Measurements from ENCODE around the gene ADCK1. TPM values are rescaled to one million over a fixed set of nuclear protein-coding genes. Genes with fewer than 3 reads are reported as not detected.
A peak's percentile ranks its signal among the peaks of the same experiment; 100 is the strongest.

Gene ADCK1
- total and polyA plus RNA-seq, 2 experiments from 2014 or later = 4.7 to 6.6 TPM

DNA sequence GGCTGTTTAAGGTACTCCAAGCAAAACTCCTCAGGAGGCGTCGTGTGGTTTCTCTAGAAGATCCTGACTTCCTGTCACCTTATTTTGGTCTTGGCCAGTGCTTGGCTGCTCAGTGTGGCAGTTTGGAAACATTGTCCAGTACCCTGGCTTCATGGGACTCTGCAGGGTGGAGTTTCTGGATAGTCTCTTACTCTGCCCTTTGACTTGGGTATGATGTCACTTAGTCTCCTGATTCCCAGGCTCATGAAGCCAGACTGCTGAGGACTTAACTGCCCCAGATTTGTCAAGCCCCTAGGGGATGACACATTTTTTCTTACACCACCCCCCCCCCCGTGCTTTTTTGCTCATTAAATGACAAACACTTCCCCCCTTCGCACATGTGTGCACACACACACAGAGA is 82.7 kb downstream of the ADCK1 start:
- no peak for TF ChIP-seq EZH2phosphoT487 (IDR thresholded peaks at IDR 0.05; ENCODE audit: insufficient read depth, low read depth)
- TF ChIP-seq EZH2 (IDR thresholded peaks at IDR 0.05; ENCODE audit: insufficient read depth, poor library complexity, severe bottlenecking) = no peak
- in situ Hi-C loops (cut with MboI) = no loop called here
- H3K9me2 ChIP-seq (ENCODE audit: insufficient read depth) = no peaks in the 10 kb centered on the region
- 26 to 33% methylated on average over 4 of the region's 4 CpGs for WGBS, 2 experiments (ENCODE audit: low coverage in 1 of 2, low lambda C conversion rate in 2 of 2, missing lambda C conversion rate in 2 of 2)
- no peak overlapping the region for H3K4me3 ChIP-seq
- H4K20me1 ChIP-seq (ENCODE audit: insufficient read depth) = no peaks in the 10 kb centered on the region
- H3K27me3 ChIP-seq (replicated peaks; ENCODE audit: insufficient read depth) = no peaks in the 10 kb centered on the region
- no peaks in the 10 kb centered on the region for H3K36me3 ChIP-seq (ENCODE audit: low read depth)
- peak; percentile 67 for DNase-seq
- H3K9me3 ChIP-seq (ENCODE audit: low read depth) = no peaks in the 10 kb centered on the region
- H3K9ac ChIP-seq = no peak overlapping the region
- no peak overlapping the region for H2AFZ ChIP-seq
- H3K79me2 ChIP-seq (ENCODE audit: insufficient read depth) = no peaks in the 10 kb centered on the region
- no peaks in the 10 kb centered on the region for H3F3A ChIP-seq (ENCODE audit: insufficient read depth)
- no peak overlapping the region for H3K4me2 ChIP-seq (ENCODE audit: unreplicated experiment)
- H3K4me1 ChIP-seq (ENCODE audit: insufficient read depth) = no peaks in the 10 kb centered on the region
- no peak overlapping the region for H3K27ac ChIP-seq

DNA sequence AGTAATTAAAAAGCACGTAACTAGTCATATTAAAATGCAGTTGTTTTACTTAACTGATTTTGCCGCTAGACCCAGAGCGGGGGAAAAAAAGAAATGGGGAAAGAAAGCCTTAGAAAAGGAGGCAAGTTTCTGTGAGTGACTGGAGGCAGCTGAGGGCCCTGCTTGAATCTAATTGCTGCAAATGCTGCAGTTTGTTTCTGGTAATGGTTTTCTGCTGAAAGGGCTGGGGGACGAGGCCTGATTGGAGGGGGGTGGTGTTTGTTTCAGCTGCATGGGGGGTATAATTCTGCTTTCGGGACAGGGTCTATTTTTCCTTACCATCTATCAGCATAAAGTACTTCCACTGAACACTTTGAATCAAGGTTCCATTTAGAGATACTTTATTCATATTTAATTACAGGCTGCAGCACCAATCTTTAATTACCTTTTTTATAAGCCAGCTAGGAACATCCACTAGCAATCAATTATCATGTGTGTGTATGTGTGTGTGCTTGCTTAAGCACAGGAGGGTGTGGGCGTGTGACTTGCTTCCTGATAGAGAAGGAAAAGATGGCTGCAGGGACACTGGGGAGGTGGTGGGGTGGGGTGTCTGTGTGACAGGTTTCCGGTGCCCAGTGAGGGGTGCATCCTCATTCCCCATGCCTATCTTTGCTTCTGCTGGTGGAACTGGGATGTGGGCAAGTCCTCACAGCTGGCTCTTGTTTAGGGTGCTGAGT is 83.4 kb downstream of the ADCK1 start:
- no peaks in the 10 kb centered on the region for H3K9me3 ChIP-seq (ENCODE audit: low read depth)
- no peak overlapping the region for H3K27ac ChIP-seq
- H3K4me2 ChIP-seq (ENCODE audit: unreplicated experiment) = no peak overlapping the region
- WGBS, 2 experiments (ENCODE audit: low coverage in 1 of 2, low lambda C conversion rate in 2 of 2, missing lambda C conversion rate in 2 of 2) = 63 to 65% methylated on average over 7 of the region's 7 CpGs
- no peaks in the 10 kb centered on the region for H3F3A ChIP-seq (ENCODE audit: insufficient read depth)
- in situ Hi-C loops (cut with MboI) = no loop called here
- no peaks in the 10 kb centered on the region for H3K36me3 ChIP-seq (ENCODE audit: low read depth)
- H3K4me3 ChIP-seq = no peak overlapping the region
- TF ChIP-seq EZH2 (IDR thresholded peaks at IDR 0.05; ENCODE audit: insufficient read depth, poor library complexity, severe bottlenecking) = no peak
- no peak for TF ChIP-seq EZH2phosphoT487 (IDR thresholded peaks at IDR 0.05; ENCODE audit: insufficient read depth, low read depth)
- no peaks in the 10 kb centered on the region for H3K27me3 ChIP-seq (replicated peaks; ENCODE audit: insufficient read depth)
- H4K20me1 ChIP-seq (ENCODE audit: insufficient read depth) = no peaks in the 10 kb centered on the region
- no peak overlapping the region for H2AFZ ChIP-seq
- DNase-seq = no peak
- H3K79me2 ChIP-seq (ENCODE audit: insufficient read depth) = no peaks in the 10 kb centered on the region
- H3K4me1 ChIP-seq (ENCODE audit: insufficient read depth) = no peaks in the 10 kb centered on the region
- H3K9me2 ChIP-seq (ENCODE audit: insufficient read depth) = no peaks in the 10 kb centered on the region
- H3K9ac ChIP-seq = no peak overlapping the region

DNA sequence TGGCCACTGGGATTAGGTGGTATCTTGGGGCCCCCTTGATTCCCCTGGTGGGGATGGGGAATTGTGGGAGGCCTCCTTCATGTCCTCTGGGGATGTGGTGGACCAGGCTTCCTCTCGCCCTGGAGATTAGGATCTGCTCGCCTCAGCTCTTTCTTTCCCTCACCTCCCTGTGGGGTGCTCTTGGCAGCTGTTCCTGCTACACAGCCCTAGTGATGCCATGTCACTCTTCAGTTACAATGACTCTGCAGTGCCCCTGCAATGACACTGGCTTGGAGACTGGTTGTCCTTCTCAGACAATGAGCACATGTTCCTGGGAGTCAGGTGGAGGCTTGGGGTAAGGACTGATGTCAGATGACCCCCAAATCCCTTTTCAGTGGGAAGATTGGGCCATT is 83.9 kb downstream of the ADCK1 start:
- no peak for DNase-seq
- 79 to 92% methylated on average over 2 of the region's 2 CpGs for WGBS, 2 experiments (ENCODE audit: low coverage in 1 of 2, low lambda C conversion rate in 2 of 2, missing lambda C conversion rate in 2 of 2)
- Histone ChIP-seq H3K27me3 (replicated peaks; ENCODE audit: insufficient read depth) (no peaks in the 10 kb centered on the region), H3K4me3 (no peak overlapping the region), H3F3A (ENCODE audit: insufficient read depth) (no peaks in the 10 kb centered on the region), H3K27ac (no peak overlapping the region), H2AFZ (no peak overlapping the region), H3K79me2 (ENCODE audit: insufficient read depth) (no peaks in the 10 kb centered on the region), H3K36me3 (ENCODE audit: low read depth) (no peaks in the 10 kb centered on the region), H4K20me1 (ENCODE audit: insufficient read depth) (no peaks in the 10 kb centered on the region), H3K9me3 (ENCODE audit: low read depth) (no peaks in the 10 kb centered on the region), H3K9ac (no peak overlapping the region), H3K4me2 (ENCODE audit: unreplicated experiment) (no peak overlapping the region), H3K4me1 (ENCODE audit: insufficient read depth) (no peaks in the 10 kb centered on the region), H3K9me2 (ENCODE audit: insufficient read depth) (no peaks in the 10 kb centered on the region)
- in situ Hi-C loops (cut with MboI) = no loop called here
- TF ChIP-seq EZH2 (IDR thresholded peaks at IDR 0.05; ENCODE audit: insufficient read depth, poor library complexity, severe bottlenecking) (no peak), EZH2phosphoT487 (IDR thresholded peaks at IDR 0.05; ENCODE audit: insufficient read depth, low read depth) (no peak)

DNA sequence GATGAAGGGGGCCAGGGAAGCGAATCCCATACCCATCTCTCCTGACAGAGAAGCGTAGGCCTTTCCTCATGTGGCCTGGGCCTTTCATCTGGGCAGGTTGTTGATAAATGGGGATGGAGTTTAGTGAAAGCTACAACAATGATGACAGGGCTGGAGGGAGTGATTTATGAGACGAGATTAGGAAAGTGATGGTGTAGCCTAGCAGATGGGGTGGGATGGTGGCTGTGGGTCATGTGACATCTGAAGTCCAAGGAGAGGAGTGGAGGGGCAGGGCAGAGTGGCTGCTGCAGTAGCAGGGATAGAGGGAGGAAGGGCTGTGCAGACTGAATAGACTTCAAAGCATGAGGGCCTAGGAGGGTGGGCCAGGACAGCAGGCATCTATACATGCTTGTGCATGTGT is 85.5 kb downstream of the ADCK1 start:
- Histone ChIP-seq H3K9ac (no peak overlapping the region), H4K20me1 (ENCODE audit: insufficient read depth) (no peaks in the 10 kb centered on the region), H3K4me1 (ENCODE audit: insufficient read depth) (peaks cover 12% of the 10 kb centered on the region; the same call in 1 of the 2 replicates), H3K27me3 (replicated peaks; ENCODE audit: insufficient read depth) (no peaks in the 10 kb centered on the region), H3K9me3 (ENCODE audit: low read depth) (no peaks in the 10 kb centered on the region), H3F3A (ENCODE audit: insufficient read depth) (peaks cover 12% of the 10 kb centered on the region), H3K79me2 (ENCODE audit: insufficient read depth) (no peaks in the 10 kb centered on the region), H3K27ac (no peak overlapping the region), H3K4me3 (no peak overlapping the region), H3K9me2 (ENCODE audit: insufficient read depth) (no peaks in the 10 kb centered on the region), H3K36me3 (ENCODE audit: low read depth) (no peaks in the 10 kb centered on the region), H2AFZ (no peak overlapping the region), H3K4me2 (ENCODE audit: unreplicated experiment) (no peak overlapping the region)
- in situ Hi-C loops (cut with MboI) = no loop called here
- WGBS, 2 experiments (ENCODE audit: low coverage in 1 of 2, low lambda C conversion rate in 2 of 2, missing lambda C conversion rate in 2 of 2) = 85% methylated on average over 3 of the region's 3 CpGs
- TF ChIP-seq EZH2 (IDR thresholded peaks at IDR 0.05; ENCODE audit: insufficient read depth, poor library complexity, severe bottlenecking) (no peak), EZH2phosphoT487 (IDR thresholded peaks at IDR 0.05; ENCODE audit: insufficient read depth, low read depth) (no peak)
- DNase-seq = no peak

Measured in GM23248 (cell line).